GM06990 (cell line): ENCODE results near the gene AUTS2.

Experiments
- DNase-seq: peaks from one replicate; pipeline ENCODE4 v3.0.0-alpha.2; 2011; ENCODE audit not compliant: insufficient read length; ENCODE audit errors: extremely low read depth
- H3K27me3 ChIP-seq: replicated peaks from 2 replicates; pipeline ENCODE4 v1.6.0; 2011; ENCODE audit warnings: low read length; ENCODE audit not compliant: control insufficient read depth, insufficient read depth
- H3K36me3 ChIP-seq: 2 replicates; pipeline ENCODE4 v1.5.1; 2011; ENCODE audit warnings: low read length; ENCODE audit not compliant: control insufficient read depth, insufficient read depth
- H3K4me3 ChIP-seq: replicated peaks from 2 replicates; pipeline ENCODE4 v1.5.1; 2011; ENCODE audit warnings: low read depth, mild to moderate bottlenecking, control low read depth, low read length
- CTCF ChIP-seq: IDR thresholded peaks from 2 replicates; pipeline ENCODE4 v1.5.1; 2011; ENCODE audit warnings: low read length, control low read depth, mild to moderate bottlenecking, inconsistent platforms; ENCODE audit not compliant: insufficient read depth, poor library complexity, severe bottlenecking

AUTS2 gene

GRCh38 chr7:69839782-69840181, 241.5 kb downstream of the AUTS2 start:
- DNase-seq: no peak
- H3K36me3 ChIP-seq: no peaks in the 10 kb centered on the region
- no peaks in the 10 kb centered on the region for H3K27me3 ChIP-seq
- no peak overlapping the region for H3K4me3 ChIP-seq
- no peak for TF ChIP-seq CTCF

- Histone ChIP-seq H3K4me3 (no peak overlapping the region), H3K36me3 (no peaks in the 10 kb centered on the region), H3K27me3 (no peaks in the 10 kb centered on the region)
- TF ChIP-seq CTCF: no peak
- DNase-seq: no peak
Observed at GRCh38 chr7:69840248-69840647, 242.0 kb downstream of the AUTS2 start.

- no peaks in the 10 kb centered on the region for H3K27me3 ChIP-seq
- DNase-seq: peak; percentile 66
- no peak overlapping the region for H3K4me3 ChIP-seq
- no peaks in the 10 kb centered on the region for H3K36me3 ChIP-seq
- TF ChIP-seq CTCF: no peak
Observed at GRCh38 chr7:69843653-69844052, 245.4 kb downstream of the AUTS2 start.

- Histone ChIP-seq H3K4me3 (no peak overlapping the region), H3K36me3 (no peaks in the 10 kb centered on the region), H3K27me3 (no peaks in the 10 kb centered on the region)
- DNase-seq: peak; percentile 66
- TF ChIP-seq CTCF: no peak
Observed at GRCh38 chr7:69844264-69844868, 246.1 kb downstream of the AUTS2 start.

GRCh38 chr7:69845721-69846495, 247.6 kb downstream of the AUTS2 start:
- Histone ChIP-seq H3K4me3 (no peak overlapping the region), H3K27me3 (no peaks in the 10 kb centered on the region), H3K36me3 (no peaks in the 10 kb centered on the region)
- TF ChIP-seq CTCF: no peak
- no peak for DNase-seq
